Trophoblast cell (in vitro differentiated cells and primary cell): Measurements from ENCODE around the gene CBR3.
"Not testable (repeated sequence)": the region's sequence is repeated elsewhere in the genome, so short reads cannot be mapped to it uniquely, and the experiment has no call there.

Source experiments
- DNase-seq, 2 donors: peaks; one replicate each; pipeline ENCODE4 v3.0.0-alpha.2; 2016
- H2AFZ ChIP-seq: 2 replicates; pipeline ENCODE4 v1.6.1; 2013; ENCODE audit warnings: low read length, moderate library complexity, mild to moderate bottlenecking; ENCODE audit not compliant: insufficient read depth, poor library complexity
- H2AK5ac ChIP-seq: 2 replicates; pipeline ENCODE4 v1.6.1; 2013; ENCODE audit warnings: mild to moderate bottlenecking, low read length
- H2BK120ac ChIP-seq: 2 replicates; pipeline ENCODE4 v1.6.1; 2013; ENCODE audit warnings: low read length, mild to moderate bottlenecking, moderate library complexity; ENCODE audit not compliant: insufficient read depth, poor library complexity
- H2BK12ac ChIP-seq: 2 replicates; pipeline ENCODE4 v1.6.1; 2013; ENCODE audit warnings: mild to moderate bottlenecking, low read length, moderate library complexity
- H2BK5ac ChIP-seq: 2 replicates; pipeline ENCODE4 v1.6.1; 2013; ENCODE audit warnings: low read length, low read depth, moderate library complexity, mild to moderate bottlenecking; ENCODE audit not compliant: poor library complexity
- H3K14ac ChIP-seq: 2 replicates; pipeline ENCODE4 v1.6.1; 2013; ENCODE audit warnings: mild to moderate bottlenecking, low read length
- H3K18ac ChIP-seq: 2 replicates; pipeline ENCODE4 v1.6.1; 2013; ENCODE audit warnings: mild to moderate bottlenecking, low read length
- H3K23ac ChIP-seq: 2 replicates; pipeline ENCODE4 v1.6.1; 2013; ENCODE audit warnings: low read length
- H3K27ac ChIP-seq: 2 replicates; pipeline ENCODE4 v1.5.1; 2013; ENCODE audit warnings: low read depth, mild to moderate bottlenecking, inconsistent platforms, low read length, moderate library complexity
- H3K27me3 ChIP-seq: 2 replicates; pipeline ENCODE4 v1.6.1; 2013; ENCODE audit warnings: inconsistent platforms, mild to moderate bottlenecking, low read length, moderate library complexity; ENCODE audit not compliant: insufficient read depth
- H3K36me3 ChIP-seq, 2 experiments: 1 replicate in 1 of 2; 2 replicates in 1 of 2; pipeline ENCODE4 v1.6.1; 2013; ENCODE audit warnings: low read length in 2 of 2, mild to moderate bottlenecking in 2 of 2, moderate library complexity in 1 of 2; ENCODE audit not compliant: insufficient read depth in 2 of 2, control insufficient read depth in 1 of 2
- H3K4ac ChIP-seq: 2 replicates; pipeline ENCODE4 v1.6.1; 2013; ENCODE audit warnings: low read depth, mild to moderate bottlenecking, low read length, moderate library complexity
- H3K4me1 ChIP-seq, 2 experiments: 1 replicate in 1 of 2; 2 replicates in 1 of 2; pipeline ENCODE4 v1.6.1; 2013; ENCODE audit warnings: low read length in 2 of 2, mild to moderate bottlenecking in 2 of 2, moderate library complexity in 1 of 2; ENCODE audit not compliant: insufficient read depth in 2 of 2, control insufficient read depth in 1 of 2
- H3K4me2 ChIP-seq: 2 replicates; pipeline ENCODE4 v1.6.1; 2013; ENCODE audit warnings: inconsistent platforms, mild to moderate bottlenecking, low read length, moderate library complexity
- H3K4me3 ChIP-seq: 2 replicates; pipeline ENCODE4 v1.5.1; 2013; ENCODE audit warnings: mild to moderate bottlenecking, low read depth, low read length, inconsistent platforms
- H3K79me1 ChIP-seq: one replicate; pipeline ENCODE4 v1.6.1; 2013; ENCODE audit warnings: low read length
- H3K79me2 ChIP-seq: 2 replicates; pipeline ENCODE4 v1.6.1; 2013; ENCODE audit warnings: low read length, mild to moderate bottlenecking; ENCODE audit not compliant: control insufficient read depth, insufficient read depth, poor library complexity
- H3K9ac ChIP-seq: 2 replicates; pipeline ENCODE4 v1.6.1; 2013; ENCODE audit warnings: mild to moderate bottlenecking, low read length
- H3K9me3 ChIP-seq: 2 replicates; pipeline ENCODE4 v1.6.1; 2013; ENCODE audit warnings: low read depth, mild to moderate bottlenecking, control low read depth, inconsistent platforms, low read length; ENCODE audit not compliant: insufficient read depth
- H4K12ac ChIP-seq: 2 replicates; pipeline ENCODE4 v1.6.1; 2013; ENCODE audit warnings: low read depth, mild to moderate bottlenecking, low read length, moderate library complexity
- H4K8ac ChIP-seq: 2 replicates; pipeline ENCODE4 v1.6.1; 2013; ENCODE audit warnings: low read depth, mild to moderate bottlenecking, low read length, moderate library complexity
- H4K91ac ChIP-seq: one replicate; pipeline ENCODE4 v1.6.1; 2013; ENCODE audit warnings: low read depth, mild to moderate bottlenecking, low read length, moderate library complexity
- WGBS: extraction: QIAGEN DNeasy Blood & Tissue Kit; methylation state at CpG from one replicate; pipeline ENCODE4 v1.1.7; 2013; ENCODE audit warnings: missing lambda C conversion rate; ENCODE audit not compliant: insufficient read length, insufficient coverage; ENCODE audit errors: extremely low coverage; 5-methylcytosine and 5-hydroxymethylcytosine counted together

The CBR3 gene

GRCh38 chr21:36099000-36099399 lies 35.9 kb upstream of the CBR3 start:
- Histone ChIP-seq H3K27ac (no peak overlapping the region), H3K14ac (no peak overlapping the region), H3K9ac (no peak overlapping the region), H2BK120ac (no peak overlapping the region), H4K12ac (no peak overlapping the region), H2AFZ (no peak overlapping the region), H3K4me3 (no peak overlapping the region), H3K79me1 (peaks cover 7% of the 10 kb centered on the region), H3K9me3 (peaks cover under 1% of the 10 kb centered on the region), H2BK12ac (peak overlapping the region; percentile 29), H3K4me2 (no peak overlapping the region), H3K4me1 (peaks cover 2 to 7% of the 10 kb centered on the region in 2 experiments), H2BK5ac (no peak overlapping the region), H3K79me2 (no peaks in the 10 kb centered on the region), H3K4ac (no peak overlapping the region), H3K18ac (no peak overlapping the region), H2AK5ac (no peak overlapping the region), H4K8ac (no peak overlapping the region), H3K27me3 (no peaks in the 10 kb centered on the region), H3K36me3 (no peaks in the 10 kb centered on the region), H4K91ac (no peak overlapping the region), H3K23ac (no peak overlapping the region)
- WGBS, result no CpG with 5 or more reads among the region's 3 CpGs
- DNase-seq, result no peak

GRCh38 chr21:36099695-36100211 lies 35.1 kb upstream of the CBR3 start:
- H3K36me3 ChIP-seq, H2BK5ac ChIP-seq, H3K27me3 ChIP-seq, H4K8ac ChIP-seq, H3K4me3 ChIP-seq, H3K18ac ChIP-seq, H3K14ac ChIP-seq, H4K91ac ChIP-seq, H3K27ac ChIP-seq, H2AFZ ChIP-seq, H3K23ac ChIP-seq, H3K9me3 ChIP-seq, H3K4ac ChIP-seq, H3K4me1 ChIP-seq, H3K79me2 ChIP-seq, DNase-seq, H4K12ac ChIP-seq, H3K9ac ChIP-seq, H2BK120ac ChIP-seq, H2AK5ac ChIP-seq, H2BK12ac ChIP-seq, H3K4me2 ChIP-seq: not testable (repeated sequence)
- peaks cover 13% of the 10 kb centered on the region for H3K79me1 ChIP-seq
- WGBS, result no CpG with 5 or more reads among the region's 13 CpGs

- no peak overlapping the region for H2AK5ac ChIP-seq
- peak overlapping the region; percentile 4 for H4K91ac ChIP-seq
- no peak overlapping the region for H4K12ac ChIP-seq
- no peaks in the 10 kb centered on the region for H3K9me3 ChIP-seq
- no peak overlapping the region for H3K4me3 ChIP-seq
- H3K23ac ChIP-seq, result no peak overlapping the region
- H3K18ac ChIP-seq, result no peak overlapping the region
- H3K79me1 ChIP-seq, result peaks cover 20% of the 10 kb centered on the region
- no peak for DNase-seq
- H3K4me1 ChIP-seq, result peaks cover 4 to 7% of the 10 kb centered on the region in 2 experiments
- H2BK120ac ChIP-seq, result no peak overlapping the region
- no peak overlapping the region for H3K4me2 ChIP-seq
- no peak overlapping the region for H2AFZ ChIP-seq
- no peak overlapping the region for H2BK12ac ChIP-seq
- peaks cover 5% of the 10 kb centered on the region for H3K79me2 ChIP-seq
- H4K8ac ChIP-seq, result no peak overlapping the region
- H3K36me3 ChIP-seq, result no peaks in the 10 kb centered on the region
- H3K9ac ChIP-seq, result no peak overlapping the region
- no peak overlapping the region for H3K14ac ChIP-seq
- no peak overlapping the region for H3K27ac ChIP-seq
- H3K27me3 ChIP-seq, result no peaks in the 10 kb centered on the region
- H3K4ac ChIP-seq, result no peak overlapping the region
- WGBS, result no CpG with 5 or more reads among the region's 6 CpGs
- H2BK5ac ChIP-seq, result no peak overlapping the region
These were observed 33.8 kb upstream of the CBR3 start for GRCh38 chr21:36100971-36101641.

- Histone ChIP-seq H3K79me2 (peaks cover 5% of the 10 kb centered on the region), H4K91ac (no peak overlapping the region), H4K12ac (no peak overlapping the region), H2BK120ac (no peak overlapping the region), H3K4me1 (peaks cover 0 to 3% of the 10 kb centered on the region in 2 experiments), H4K8ac (no peak overlapping the region), H2AK5ac (no peak overlapping the region), H3K18ac (no peak overlapping the region), H3K4ac (no peak overlapping the region), H2AFZ (no peak overlapping the region), H3K23ac (no peak overlapping the region), H3K79me1 (peaks cover 15% of the 10 kb centered on the region), H3K27ac (no peak overlapping the region), H2BK12ac (no peak overlapping the region), H2BK5ac (no peak overlapping the region), H3K36me3 (peaks cover 5 to 6% of the 10 kb centered on the region in 2 experiments), H3K9me3 (no peaks in the 10 kb centered on the region), H3K4me2 (no peak overlapping the region), H3K9ac (no peak overlapping the region), H3K27me3 (no peaks in the 10 kb centered on the region), H3K4me3 (no peak overlapping the region), H3K14ac (no peak overlapping the region)
- DNase-seq, result peak; percentile 44 to 81
These were observed 31.4 kb upstream of the CBR3 start for GRCh38 chr21:36103434-36103833.
